Activated naive CD4-positive, alpha-beta T cell treated with anti-CD3 and anti-CD28 coated beads for 36 hours (primary cell): Measurements from ENCODE around the gene SLC39A13. TPM values are rescaled to one million over a fixed set of nuclear protein-coding genes. Genes with fewer than 3 reads are reported as not detected.

ENCODE experiments used
- CTCF ChIA-PET: fragments of 350-600 bp; sonication (Branson Sonifier 250); formaldehyde crosslinking; loops from one replicate; lab custom pipeline; 2021; ENCODE audit warnings: antibody characterized with exemption; lab: Charles Lee
- DNase-seq: peaks from one replicate; pipeline ENCODE4 v3.0.0-alpha.2; 2020
- H3K27ac Mint-ChIP-seq: one replicate; pipeline ENCODE4 v1.8.0; 2021; ENCODE audit warnings: mild to moderate bottlenecking, mixed read lengths
- H3K27me3 Mint-ChIP-seq: one replicate; pipeline ENCODE4 v1.8.0; 2021; ENCODE audit warnings: low read depth, mixed read lengths
- H3K36me3 Mint-ChIP-seq: one replicate; pipeline ENCODE4 v1.8.0; 2021; ENCODE audit warnings: low read depth, mixed read lengths
- H3K4me1 Mint-ChIP-seq: one replicate; pipeline ENCODE4 v1.8.0; 2021; ENCODE audit warnings: low read depth, mixed read lengths
- H3K4me3 Mint-ChIP-seq: one replicate; pipeline ENCODE4 v1.8.0; 2021; ENCODE audit warnings: mild to moderate bottlenecking, moderate library complexity, mixed read lengths
- H3K9me3 Mint-ChIP-seq: one replicate; pipeline ENCODE4 v1.8.0; 2021; ENCODE audit warnings: mixed read lengths
- intact Hi-C: fragments of 100-400 bp; cut with micrococcal nuclease; formaldehyde crosslinking; loops from one replicate; pipeline ENCODE4 v1.15.1; 2023
- total RNA-seq, 2 experiments: library from RNA; stranded (reverse); gene quantifications; one replicate each; pipeline ENCODE4 v1.2.3, GENCODE V29; 2021

SLC39A13 gene
- total RNA-seq, 2 experiments from 2014 or later = 9.2 TPM

DNA sequence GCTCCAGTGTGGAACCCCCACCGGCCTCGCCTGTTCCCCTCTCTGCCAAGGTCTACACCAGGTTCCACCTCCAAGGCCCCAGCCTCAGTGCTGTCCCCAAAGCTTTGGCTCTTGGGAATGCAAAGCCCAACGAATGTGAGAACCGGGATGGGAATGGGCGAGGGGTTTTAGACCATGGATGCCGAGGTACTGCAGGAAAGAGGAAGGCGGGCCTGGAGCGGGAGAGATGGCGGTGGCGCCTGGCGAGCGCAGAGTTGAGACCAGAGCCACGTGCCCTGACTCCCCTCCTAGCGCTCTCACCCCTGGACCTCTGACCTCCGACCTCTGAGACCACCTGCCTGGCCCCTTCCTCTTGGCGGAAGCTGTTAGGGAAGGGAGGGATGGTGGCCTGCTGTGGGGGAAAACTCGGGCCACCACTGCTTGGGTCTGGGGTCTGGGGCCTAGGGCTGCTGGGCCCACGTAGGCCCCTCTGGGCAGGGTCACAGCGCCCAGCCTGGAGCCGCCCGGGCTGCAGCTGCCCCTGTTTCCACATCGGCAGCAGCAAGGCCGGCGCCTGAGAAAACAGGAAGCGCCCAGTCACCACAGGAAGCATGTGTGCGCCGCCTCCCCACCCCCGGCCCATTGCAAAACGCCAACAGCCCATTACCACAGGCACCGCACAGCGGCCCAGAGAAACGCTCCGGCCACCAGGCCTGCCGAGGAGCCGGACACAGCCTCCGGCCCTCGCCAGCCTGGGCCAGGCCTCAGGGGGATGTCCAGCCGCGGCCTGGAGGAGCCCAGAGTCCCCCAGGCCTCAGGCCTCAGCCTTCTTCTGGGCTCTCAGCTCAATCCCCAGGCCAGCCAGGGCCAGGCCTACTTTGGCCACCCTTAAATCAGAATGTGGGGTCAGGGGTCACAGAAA lies 13.8 kb upstream of the SLC39A13 start:
- intact Hi-C loops = loop anchor here (1.0 kb wide), 2 partner anchors 14 to 32 kb away; partner anchors contain the start of genes PSMC3 and SLC39A13

GRCh38 chr11:47395223-47396048 lies 13.0 kb upstream of the SLC39A13 start:
- Mint-ChIP-seq H3K36me3 (no peaks in the 10 kb centered on the region), H3K27me3 (no peaks in the 10 kb centered on the region), H3K9me3 (no peaks in the 10 kb centered on the region), H3K27ac (peak overlapping the region; percentile 88), H3K4me3 (peak overlapping the region; percentile 42), H3K4me1 (peaks cover 33% of the 10 kb centered on the region)
- intact Hi-C loops = no loop called here
- no peak for DNase-seq
- CTCF ChIA-PET = interaction anchor here (0.6 kb wide), 1 partner anchor 369 kb away, joined by 4 read pairs; no protein-coding TSS in a partner anchor

More for the DNA sequence above, 13.8 kb upstream of the SLC39A13 start:
- peak overlapping the region; percentile 88 for H3K27ac Mint-ChIP-seq
- H3K4me1 Mint-ChIP-seq = peaks cover 37% of the 10 kb centered on the region
- H3K9me3 Mint-ChIP-seq = no peaks in the 10 kb centered on the region
- peak; percentile 75 for DNase-seq
- H3K4me3 Mint-ChIP-seq = peak overlapping the region; percentile 56
- CTCF ChIA-PET = interaction anchor here (0.6 to 1.6 kb wide), 2 partner anchors 18 to 21 kb away, joined by 3 to 5 read pairs; no protein-coding TSS in a partner anchor
- no peaks in the 10 kb centered on the region for H3K27me3 Mint-ChIP-seq
- H3K36me3 Mint-ChIP-seq = no peaks in the 10 kb centered on the region

DNA sequence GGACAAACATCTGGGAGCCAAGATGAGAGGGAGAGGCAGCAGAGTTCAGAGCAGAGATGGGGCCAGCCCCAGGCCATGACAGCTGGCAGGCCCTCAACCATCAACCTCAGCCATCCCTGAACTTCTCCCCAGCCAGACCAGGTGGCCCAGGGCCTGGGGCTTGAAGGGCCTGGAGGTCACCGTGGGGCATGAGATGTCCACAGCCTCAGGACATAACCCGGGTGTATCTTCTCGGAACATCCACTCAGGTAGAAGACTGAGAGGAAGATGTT lies 12.4 kb upstream of the SLC39A13 start:
- Mint-ChIP-seq H3K27me3 (no peaks in the 10 kb centered on the region), H3K4me3 (no peak overlapping the region), H3K36me3 (no peaks in the 10 kb centered on the region), H3K4me1 (peaks cover 36% of the 10 kb centered on the region), H3K27ac (peak overlapping the region; percentile 88), H3K9me3 (no peaks in the 10 kb centered on the region)
- CTCF ChIA-PET = interaction anchor here (0.6 kb wide), 1 partner anchor 370 kb away, joined by 4 read pairs; no protein-coding TSS in a partner anchor
- intact Hi-C loops = no loop called here
- no peak for DNase-seq

- DNase-seq = no peak
- Mint-ChIP-seq H3K4me1 (peaks cover 34% of the 10 kb centered on the region), H3K9me3 (no peaks in the 10 kb centered on the region), H3K27me3 (no peaks in the 10 kb centered on the region), H3K27ac (no peak overlapping the region), H3K36me3 (no peaks in the 10 kb centered on the region), H3K4me3 (no peak overlapping the region)
- intact Hi-C loops = no loop called here
- CTCF ChIA-PET = interaction anchor here (1.0 to 1.8 kb wide), 2 partner anchors 10 to 24 kb away, joined by 4 to 5 read pairs; no protein-coding TSS in a partner anchor
These were observed 10.4 kb upstream of the SLC39A13 start for GRCh38 chr11:47398011-47398410.

DNA sequence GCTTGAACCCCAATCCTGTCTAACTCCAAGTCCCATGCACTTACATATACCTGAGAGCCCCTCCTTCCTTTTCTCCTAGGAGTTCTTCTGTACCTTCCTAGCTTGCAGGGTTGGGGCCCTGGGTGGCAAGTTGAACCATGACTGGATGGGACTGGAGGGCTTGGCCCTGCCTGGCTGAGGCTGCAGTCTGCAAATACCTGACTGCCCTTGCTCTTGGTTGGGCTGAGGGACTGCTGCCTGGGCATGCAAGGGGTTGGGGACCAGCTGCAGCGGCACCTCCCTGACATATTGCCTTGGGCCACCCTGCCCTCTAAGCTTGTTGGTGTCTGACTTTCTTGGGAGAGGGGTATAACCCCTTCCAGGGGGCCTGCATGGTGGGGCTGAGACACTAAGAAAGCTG lies 9.8 kb upstream of the SLC39A13 start:
- DNase-seq = no peak
- intact Hi-C loops = no loop called here
- CTCF ChIA-PET = interaction anchor here (0.6 to 1.0 kb wide), 4 partner anchors 9 to 328 kb away, joined by 3 to 5 read pairs (median 4); no protein-coding TSS in a partner anchor
- Mint-ChIP-seq H3K9me3 (no peaks in the 10 kb centered on the region), H3K4me1 (peaks cover 32% of the 10 kb centered on the region), H3K4me3 (peak overlapping the region; percentile 6), H3K36me3 (no peaks in the 10 kb centered on the region), H3K27ac (no peak overlapping the region), H3K27me3 (no peaks in the 10 kb centered on the region)

GRCh38 chr11:47399860-47400767 lies 8.3 kb upstream of the SLC39A13 start:
- H3K36me3 Mint-ChIP-seq = no peaks in the 10 kb centered on the region
- H3K27me3 Mint-ChIP-seq = no peaks in the 10 kb centered on the region
- intact Hi-C loops = no loop called here
- peak; percentile 36 for DNase-seq
- peaks cover 22% of the 10 kb centered on the region for H3K4me1 Mint-ChIP-seq
- CTCF ChIA-PET = interaction anchor here (0.6 to 1.5 kb wide), 5 partner anchors 12 to 531 kb away, joined by 3 to 10 read pairs (median 3); no protein-coding TSS in a partner anchor
- H3K9me3 Mint-ChIP-seq = no peaks in the 10 kb centered on the region
- H3K27ac Mint-ChIP-seq = peak overlapping the region; percentile 79
- peak overlapping the region; percentile 74 for H3K4me3 Mint-ChIP-seq

GRCh38 chr11:47400768-47401279 lies 7.6 kb upstream of the SLC39A13 start:
- Mint-ChIP-seq H3K4me1 (peaks cover 16% of the 10 kb centered on the region), H3K9me3 (no peaks in the 10 kb centered on the region), H3K4me3 (peak overlapping the region; percentile 74), H3K27me3 (no peaks in the 10 kb centered on the region), H3K36me3 (no peaks in the 10 kb centered on the region), H3K27ac (peak overlapping the region; percentile 79)
- CTCF ChIA-PET = interaction anchor here (0.7 to 1.2 kb wide), 3 partner anchors 12 to 531 kb away, joined by 3 read pairs; no protein-coding TSS in a partner anchor
- DNase-seq = no peak
- intact Hi-C loops = no loop called here

- peaks cover 24% of the 10 kb centered on the region for H3K4me1 Mint-ChIP-seq
- DNase-seq = no peak
- no peaks in the 10 kb centered on the region for H3K36me3 Mint-ChIP-seq
- H3K27ac Mint-ChIP-seq = no peak overlapping the region
- CTCF ChIA-PET = interaction anchor here (1.4 to 3.0 kb wide), 2 partner anchors 9 to 29 kb away, joined by 9 to 19 read pairs; no protein-coding TSS in a partner anchor
- H3K4me3 Mint-ChIP-seq = no peak overlapping the region
- intact Hi-C loops = no loop called here
- no peaks in the 10 kb centered on the region for H3K27me3 Mint-ChIP-seq
- H3K9me3 Mint-ChIP-seq = no peaks in the 10 kb centered on the region
These were observed 5.3 kb upstream of the SLC39A13 start for GRCh38 chr11:47403135-47403534.

- intact Hi-C loops = no loop called here
These were observed 4.8 kb upstream of the SLC39A13 start for GRCh38 chr11:47403571-47403970.

GRCh38 chr11:47406896-47407745 lies 1.3 kb upstream of the SLC39A13 start:
- Mint-ChIP-seq H3K4me3 (peak overlapping the region; percentile 91), H3K36me3 (no peaks in the 10 kb centered on the region), H3K4me1 (peaks cover 25% of the 10 kb centered on the region), H3K9me3 (no peaks in the 10 kb centered on the region), H3K27me3 (no peaks in the 10 kb centered on the region), H3K27ac (peak overlapping the region; percentile 92)
- intact Hi-C loops = loop anchor here (5.0 kb wide), 1 partner anchor 470 kb away; the partner anchor contains the start of gene CSTPP1
- CTCF ChIA-PET = interaction anchor here (0.6 to 7.0 kb wide), 5 partner anchors 9 to 492 kb away, joined by 3 to 99 read pairs (median 4); no protein-coding TSS in a partner anchor
- no peak for DNase-seq

More at GRCh38 chr11:47403571-47403970, 4.8 kb upstream of the SLC39A13 start:
- Mint-ChIP-seq H3K4me1 (peaks cover 20% of the 10 kb centered on the region), H3K27ac (no peak overlapping the region), H3K9me3 (no peaks in the 10 kb centered on the region), H3K27me3 (no peaks in the 10 kb centered on the region), H3K4me3 (no peak overlapping the region), H3K36me3 (no peaks in the 10 kb centered on the region)
- CTCF ChIA-PET = interaction anchor here (0.6 to 3.0 kb wide), 3 partner anchors 8 to 30 kb away, joined by 4 to 19 read pairs (median 9); no protein-coding TSS in a partner anchor
- DNase-seq = no peak
